Measurements from ENCODE around the gene KRTAP19-1. TPM values are rescaled to one million over a fixed set of nuclear protein-coding genes. Genes with fewer than 3 reads are reported as not detected.
"Not testable (repeated sequence)": the region's sequence is repeated elsewhere in the genome, so short reads cannot be mapped to it uniquely, and the experiment has no call there.

The KRTAP19-1 gene
- not detected in 2 replicates for total RNA-seq (2014; rRNA removed; shearing (Covaris generic))
- not detected in 2 replicates for polyA plus RNA-seq (2014; cell fraction: nucleus; rRNA removed)

- no peak for DNase-seq (ENCODE audit: extremely low read depth, low read depth)
Measured at GRCh38 chr21:30480145-30480544, at the start of gene KRTAP19-1. TSS of gene KRTAP19-1 (minus strand) at chr21:30480367. CDS start at chr21:30480317, 50 bp downstream.

GRCh38 chr21:30518876-30519275 lies 38.7 kb upstream of the KRTAP19-1 start:
- DNase-seq (ENCODE audit: extremely low read depth, low read depth), result no peak

GRCh38 chr21:30515681-30516080 lies 35.5 kb upstream of the KRTAP19-1 start:
- DNase-seq (ENCODE audit: extremely low read depth, low read depth), result no peak

GRCh38 chr21:30505621-30506205 lies 25.5 kb upstream of the KRTAP19-1 start:
- not testable (repeated sequence) for DNase-seq (ENCODE audit: extremely low read depth, low read depth)

GRCh38 chr21:30502041-30502440 lies 21.9 kb upstream of the KRTAP19-1 start, which contains the start of gene KRTAP19-5:
TSS of gene KRTAP19-5 (minus strand) at chr21:30502141. CDS start at chr21:30502090, 51 bp downstream.
- no peak for DNase-seq (ENCODE audit: extremely low read depth, low read depth)

- no peak for DNase-seq (ENCODE audit: extremely low read depth, low read depth)
Measured at GRCh38 chr21:30497065-30497464, 16.9 kb upstream of the KRTAP19-1 start, which contains the start of gene KRTAP19-4. TSS of gene KRTAP19-4 (minus strand) at chr21:30497165. CDS start at chr21:30497110, 55 bp downstream.

GRCh38 chr21:30491963-30492428 lies 11.8 kb upstream of the KRTAP19-1 start, which contains the start of gene KRTAP19-3:
TSS of gene KRTAP19-3 (minus strand) at chr21:30492013. CDS start at chr21:30491957, 56 bp downstream.
- no peak for DNase-seq (ENCODE audit: extremely low read depth, low read depth)

- no peak for DNase-seq (ENCODE audit: extremely low read depth, low read depth)
Measured at GRCh38 chr21:30487336-30487735, 7.2 kb upstream of the KRTAP19-1 start, which contains the start of gene KRTAP19-2. TSS of gene KRTAP19-2 (minus strand) at chr21:30487436. CDS start at chr21:30487348, 88 bp downstream.

GRCh38 chr21:30486180-30486579 lies 6.0 kb upstream of the KRTAP19-1 start:
- DNase-seq (ENCODE audit: extremely low read depth, low read depth), result no peak

- no peak for DNase-seq (ENCODE audit: extremely low read depth, low read depth)
Measured at GRCh38 chr21:30482130-30482529, 2.0 kb upstream of the KRTAP19-1 start.

- no peak for DNase-seq (ENCODE audit: extremely low read depth, low read depth)
Measured at GRCh38 chr21:30479259-30479658, 908 bp downstream of the KRTAP19-1 start.

- DNase-seq (ENCODE audit: extremely low read depth, low read depth), result no peak
Measured at GRCh38 chr21:30478004-30478403, 2.2 kb downstream of the KRTAP19-1 start.

- no peak for DNase-seq (ENCODE audit: extremely low read depth, low read depth)
Measured at GRCh38 chr21:30468900-30469714, 11.1 kb downstream of the KRTAP19-1 start.

GRCh38 chr21:30463713-30464112 lies 16.5 kb downstream of the KRTAP19-1 start:
- peak; percentile 5 for DNase-seq (ENCODE audit: extremely low read depth, low read depth)

- no peak for DNase-seq (ENCODE audit: extremely low read depth, low read depth)
Measured at GRCh38 chr21:30448514-30448913, 31.7 kb downstream of the KRTAP19-1 start.

- DNase-seq (ENCODE audit: extremely low read depth, low read depth), result no peak
Measured at GRCh38 chr21:30447056-30447455, 33.1 kb downstream of the KRTAP19-1 start.

- DNase-seq (ENCODE audit: extremely low read depth, low read depth), result no peak
Measured at GRCh38 chr21:30444204-30444603, 36.0 kb downstream of the KRTAP19-1 start.

GRCh38 chr21:30443226-30443625 lies 36.9 kb downstream of the KRTAP19-1 start:
- no peak for DNase-seq (ENCODE audit: extremely low read depth, low read depth)

GRCh38 chr21:30439975-30440374 lies 40.2 kb downstream of the KRTAP19-1 start, which contains the start of gene KRTAP15-1:
TSS of gene KRTAP15-1 (plus strand) at chr21:30440275. CDS start at chr21:30440328, 53 bp downstream.
- DNase-seq (ENCODE audit: extremely low read depth, low read depth), result no peak

GRCh38 chr21:30437010-30437565 lies 43.1 kb downstream of the KRTAP19-1 start:
- no peak for DNase-seq (ENCODE audit: extremely low read depth, low read depth)

Measured in NCI-H460 (cell line).